Vagina (tissue), 2 donors: Measurements from ENCODE around the gene OR10A6. TPM values are rescaled to one million over a fixed set of nuclear protein-coding genes. Genes with fewer than 3 reads are reported as not detected.

Source experiments
- DNase-seq, 2 donors: peaks; one replicate each; pipeline ENCODE4 v3.0.0-alpha.2; 2017; ENCODE audit errors: extremely low spot score in 2 of 2
- H3K27ac ChIP-seq: fragments of 200-600 bp; sonication (generic); one replicate; pipeline ENCODE4 v1.5.1; 2019
- H3K27me3 ChIP-seq: fragments of 200-600 bp; sonication (generic); one replicate; pipeline ENCODE4 v1.5.1; 2019
- H3K36me3 ChIP-seq, 2 donors: fragments of 200-600 bp; sonication (generic); one replicate each; pipeline ENCODE4 v1.5.1; 2017 to 2019
- H3K4me1 ChIP-seq: fragments of 200-600 bp; sonication (generic); one replicate; pipeline ENCODE4 v1.5.1; 2019
- H3K4me3 ChIP-seq, 2 donors: fragments of 200-600 bp; sonication (generic); 1 replicate in 1 of 2; 2 replicates in 1 of 2; pipeline ENCODE4 v1.5.1; 2016 to 2019
- H3K9me3 ChIP-seq: fragments of 200-600 bp; sonication (generic); one replicate; pipeline ENCODE4 v1.5.1; 2019
- POLR2A ChIP-seq, 2 donors: fragments of 450-650 bp; IDR thresholded peaks; one replicate each; pipeline ENCODE4 v1.6.1; 2017; ENCODE audit warnings: antibody characterized with exemption in 2 of 2, mild to moderate bottlenecking in 2 of 2, moderate library complexity in 2 of 2
- POLR2AphosphoS5 ChIP-seq, 2 donors: sonication (generic); formaldehyde crosslinking; IDR thresholded peaks; one replicate each; pipeline ENCODE4 v1.9.0; 2017; ENCODE audit warnings: antibody characterized with exemption in 2 of 2, mild to moderate bottlenecking in 2 of 2, low read depth in 1 of 2; ENCODE audit not compliant: insufficient read depth in 1 of 2
- intact Hi-C: fragments of 100-400 bp; cut with DNase I; formaldehyde crosslinking; loops from one replicate; pipeline ENCODE4 v1.15.1; 2023
- total RNA-seq: library from RNA; depleted of rRNA; stranded (reverse); fragments of >200 nt; gene quantifications from one replicate; pipeline ENCODE4 v1.2.3, GENCODE V29; 2016
- TF ChIP-seq, protein P1 (sequence below), 3 experiments: fragments of 450-650 bp in 2 of 3; fragments of 200-600 bp in 1 of 3; sonication (generic) in 1 of 3; IDR thresholded peaks; one replicate each; pipeline ENCODE4 v1.5.1; 2017 to 2019; ENCODE audit warnings: antibody characterized with exemption in 3 of 3, mild to moderate bottlenecking in 2 of 3, moderate library complexity in 2 of 3

OR10A6 gene
- total RNA-seq, 1 donor from 2014 or later: not detected

DNA sequence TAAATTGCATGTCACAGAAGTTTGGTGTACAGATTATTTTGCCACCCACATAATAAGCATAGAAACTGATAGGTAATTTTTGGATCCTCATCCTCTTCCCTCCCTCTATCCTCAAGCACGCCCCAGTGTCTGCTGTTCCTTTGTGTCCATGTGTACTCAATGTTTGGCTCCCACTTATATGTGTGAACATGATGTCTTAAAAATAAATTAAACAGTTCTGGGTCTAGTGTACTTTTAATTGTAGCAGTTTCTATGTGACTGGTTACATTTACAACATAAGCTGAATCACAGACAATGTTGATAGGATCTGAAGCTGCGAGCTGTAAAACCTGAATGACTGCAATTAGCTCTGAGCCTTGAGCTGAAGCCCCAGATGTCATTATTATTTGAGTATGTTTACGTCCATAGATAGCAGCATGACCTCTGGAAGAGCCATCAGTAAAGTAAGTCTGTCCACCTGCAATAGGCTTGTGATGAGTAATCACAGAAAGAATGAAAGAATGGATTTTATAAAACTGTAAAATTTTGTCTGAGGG is 29.7 kb downstream of the OR10A6 start:
- Histone ChIP-seq H3K4me1 (no peaks in the 10 kb centered on the region), H3K4me3 (no peak overlapping the region), H3K36me3 (no peaks in the 10 kb centered on the region), H3K27me3 (no peaks in the 10 kb centered on the region), H3K9me3 (no peaks in the 10 kb centered on the region), H3K27ac (no peak overlapping the region)
- TF ChIP-seq, protein P1, sequence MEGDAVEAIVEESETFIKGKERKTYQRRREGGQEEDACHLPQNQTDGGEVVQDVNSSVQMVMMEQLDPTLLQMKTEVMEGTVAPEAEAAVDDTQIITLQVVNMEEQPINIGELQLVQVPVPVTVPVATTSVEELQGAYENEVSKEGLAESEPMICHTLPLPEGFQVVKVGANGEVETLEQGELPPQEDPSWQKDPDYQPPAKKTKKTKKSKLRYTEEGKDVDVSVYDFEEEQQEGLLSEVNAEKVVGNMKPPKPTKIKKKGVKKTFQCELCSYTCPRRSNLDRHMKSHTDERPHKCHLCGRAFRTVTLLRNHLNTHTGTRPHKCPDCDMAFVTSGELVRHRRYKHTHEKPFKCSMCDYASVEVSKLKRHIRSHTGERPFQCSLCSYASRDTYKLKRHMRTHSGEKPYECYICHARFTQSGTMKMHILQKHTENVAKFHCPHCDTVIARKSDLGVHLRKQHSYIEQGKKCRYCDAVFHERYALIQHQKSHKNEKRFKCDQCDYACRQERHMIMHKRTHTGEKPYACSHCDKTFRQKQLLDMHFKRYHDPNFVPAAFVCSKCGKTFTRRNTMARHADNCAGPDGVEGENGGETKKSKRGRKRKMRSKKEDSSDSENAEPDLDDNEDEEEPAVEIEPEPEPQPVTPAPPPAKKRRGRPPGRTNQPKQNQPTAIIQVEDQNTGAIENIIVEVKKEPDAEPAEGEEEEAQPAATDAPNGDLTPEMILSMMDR (IDR thresholded peaks at IDR 0.05): no peak
- TF ChIP-seq POLR2A (IDR thresholded peaks at IDR 0.05): no peak
- TF ChIP-seq POLR2AphosphoS5 (IDR thresholded peaks at IDR 0.05; ENCODE audit: insufficient read depth in 1 of 2, low read depth in 1 of 2): no peak
- intact Hi-C loops: no loop called here
- no peak for DNase-seq

DNA sequence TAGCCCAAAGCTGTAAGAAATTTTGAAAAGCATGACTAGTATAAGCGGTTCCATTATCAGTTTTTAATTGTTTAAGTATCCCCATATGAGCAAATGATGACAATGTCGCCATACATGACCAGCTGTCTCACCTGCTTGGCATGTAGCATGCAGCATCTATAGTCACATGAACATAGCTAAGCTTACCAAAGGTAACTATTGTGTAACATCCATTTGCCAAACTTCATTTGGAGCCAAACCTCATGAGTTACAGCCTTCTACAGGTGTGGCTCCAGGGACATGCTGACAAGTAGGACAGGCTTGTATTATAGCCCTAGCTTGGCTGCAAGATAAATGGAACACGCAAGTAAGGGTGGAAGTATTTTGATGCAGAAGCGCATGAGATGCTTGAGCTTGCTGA is 30.4 kb downstream of the OR10A6 start:
- intact Hi-C loops: no loop called here
- DNase-seq: no peak
- no peak overlapping the region for H3K27ac ChIP-seq
- H3K36me3 ChIP-seq: no peaks in the 10 kb centered on the region
- peak in 1 of 2 donors; percentile 80 for TF ChIP-seq POLR2AphosphoS5 (IDR thresholded peaks at IDR 0.05; ENCODE audit: insufficient read depth in 1 of 2, low read depth in 1 of 2)
- TF ChIP-seq, protein P1 (IDR thresholded peaks at IDR 0.05): no peak
- TF ChIP-seq POLR2A (IDR thresholded peaks at IDR 0.05): no peak
- no peaks in the 10 kb centered on the region for H3K4me1 ChIP-seq
- H3K9me3 ChIP-seq: no peaks in the 10 kb centered on the region
- no peak overlapping the region for H3K4me3 ChIP-seq
- no peaks in the 10 kb centered on the region for H3K27me3 ChIP-seq

DNA sequence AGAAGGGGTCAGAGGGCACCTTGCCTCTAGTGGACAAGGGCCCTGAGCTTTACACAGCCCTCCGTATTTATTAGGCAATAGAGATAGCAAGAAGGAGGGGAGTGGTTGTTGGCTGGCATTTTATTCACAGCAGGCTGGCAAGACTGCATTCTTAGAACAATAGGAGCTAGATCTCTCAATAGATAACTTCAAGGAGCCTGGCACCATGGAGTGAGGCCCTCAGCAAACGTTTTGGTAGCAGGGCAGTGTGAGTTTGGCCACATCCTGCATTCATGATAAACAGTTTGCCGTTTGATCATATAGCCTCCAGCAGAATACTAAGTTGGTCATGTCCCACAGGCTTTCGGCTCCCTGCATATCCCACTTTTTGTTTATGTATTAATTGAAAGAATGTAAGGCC is 31.6 kb downstream of the OR10A6 start:
- no peaks in the 10 kb centered on the region for H3K9me3 ChIP-seq
- no peak overlapping the region for H3K4me3 ChIP-seq
- H3K36me3 ChIP-seq: no peaks in the 10 kb centered on the region
- H3K27ac ChIP-seq: no peak overlapping the region
- H3K4me1 ChIP-seq: no peaks in the 10 kb centered on the region
- TF ChIP-seq, protein P1 (IDR thresholded peaks at IDR 0.05): no peak
- TF ChIP-seq POLR2AphosphoS5 (IDR thresholded peaks at IDR 0.05; ENCODE audit: insufficient read depth in 1 of 2, low read depth in 1 of 2) (no peak), POLR2A (IDR thresholded peaks at IDR 0.05) (no peak)
- DNase-seq: no peak
- intact Hi-C loops: loop anchor here (10.0 kb wide), 1 partner anchor 85 kb away; the partner anchor contains the start of gene EIF3F
- no peaks in the 10 kb centered on the region for H3K27me3 ChIP-seq

DNA sequence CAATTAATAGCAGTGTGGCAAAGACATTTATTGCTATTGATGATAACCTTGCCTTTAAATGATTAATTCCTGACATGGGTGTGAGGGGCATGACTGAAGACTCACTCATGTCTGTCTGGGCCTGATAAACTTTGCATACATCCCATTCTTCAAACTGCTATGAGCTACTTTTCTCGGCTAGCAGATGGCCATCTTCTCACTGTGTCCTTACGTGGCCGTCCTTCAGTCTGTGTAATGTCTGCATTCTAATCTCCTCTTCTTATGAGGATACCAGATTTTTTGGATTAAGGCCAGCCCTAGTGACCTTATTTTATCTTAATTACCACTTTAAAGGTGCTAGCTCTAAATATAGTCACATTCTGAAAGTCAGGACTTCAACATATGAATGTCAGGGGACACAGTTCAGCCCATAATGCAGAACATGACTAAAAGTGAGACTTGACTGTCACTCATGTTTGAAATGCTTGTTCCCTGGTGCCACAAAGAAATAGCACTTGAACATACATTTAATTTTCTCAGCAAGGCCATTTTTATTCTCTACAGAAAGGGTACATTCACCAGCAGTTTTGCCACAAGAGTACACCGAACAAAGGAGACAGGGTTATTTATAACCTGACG is 32.3 kb downstream of the OR10A6 start:
- H3K4me1 ChIP-seq: no peaks in the 10 kb centered on the region
- no peaks in the 10 kb centered on the region for H3K36me3 ChIP-seq
- TF ChIP-seq, protein P1 (IDR thresholded peaks at IDR 0.05): no peak
- TF ChIP-seq POLR2AphosphoS5 (IDR thresholded peaks at IDR 0.05; ENCODE audit: insufficient read depth in 1 of 2, low read depth in 1 of 2): no peak
- TF ChIP-seq POLR2A (IDR thresholded peaks at IDR 0.05): no peak
- H3K27ac ChIP-seq: no peak overlapping the region
- intact Hi-C loops: loop anchor here (10.0 kb wide), 1 partner anchor 86 kb away; the partner anchor contains the start of gene EIF3F
- H3K27me3 ChIP-seq: no peaks in the 10 kb centered on the region
- no peaks in the 10 kb centered on the region for H3K9me3 ChIP-seq
- no peak overlapping the region for H3K4me3 ChIP-seq
- no peak for DNase-seq
